K562 (cell line): ENCODE data around the gene ANKRD1. TPM values are rescaled to one million over a fixed set of nuclear protein-coding genes. Genes with fewer than 3 reads are reported as not detected.
A peak's percentile ranks its signal among the peaks of the same experiment; 100 is the strongest.

ENCODE experiments used
- CTCF ChIP-seq, 3 experiments: IDR thresholded peaks in 2 of 3; conservative IDR thresholded peaks in 1 of 3; 2 replicates each; pipeline ENCODE4 v1.5.1; 2011 to 2012; ENCODE audit warnings: low read length in 3 of 3, mild to moderate bottlenecking in 3 of 3, control low read depth in 2 of 3, improper control_type of control experiment in 1 of 3, inconsistent platforms in 1 of 3, low read depth in 1 of 3, mixed read lengths in 1 of 3, moderate library complexity in 1 of 3; ENCODE audit not compliant: insufficient read depth in 2 of 3
- FOXP4 ChIP-seq: sonication (generic); formaldehyde crosslinking; IDR thresholded peaks from 2 replicates; pipeline ENCODE4 v1.8.0; 2022; ENCODE audit warnings: mild to moderate bottlenecking, missing genetic modification reagents, borderline replicate concordance
- MAFF ChIP-seq: IDR thresholded peaks from 2 replicates; pipeline ENCODE4 v1.6.1; 2012; ENCODE audit warnings: low read length, improper control_type of control experiment
- RAD21 ChIP-seq, 2 experiments: fragments of 250-450 bp in 1 of 2; fragments of 450-650 bp in 1 of 2; sonication (Bioruptor Pico) in 1 of 2; formaldehyde crosslinking in 1 of 2; IDR thresholded peaks in 1 of 2; conservative IDR thresholded peaks in 1 of 2; 2 replicates each; pipeline versions ENCODE4 v1.4.0 to v1.8.0; 2020 to 2022; ENCODE audit warnings: mild to moderate bottlenecking in 2 of 2, moderate library complexity in 1 of 2
- SP2 ChIP-seq: IDR thresholded peaks from 2 replicates; pipeline ENCODE4 v1.6.1; 2011; ENCODE audit warnings: mild to moderate bottlenecking, low read depth, low read length, moderate library complexity; ENCODE audit not compliant: poor library complexity, severe bottlenecking; ENCODE audit errors: extremely low read depth
- YBX1 ChIP-seq: fragments of 450-650 bp; IDR thresholded peaks from 2 replicates; pipeline ENCODE4 v1.7.1; 2016; ENCODE audit warnings: mild to moderate bottlenecking
- ZMIZ1 ChIP-seq, 2 experiments: fragments of 150-350 bp in 1 of 2; IDR thresholded peaks; 2 replicates each; pipeline ENCODE4 v1.6.1; 2012 to 2016; ENCODE audit warnings: low read depth in 2 of 2, low read length in 2 of 2, mild to moderate bottlenecking in 1 of 2, moderate library complexity in 1 of 2
- polyA plus RNA-seq, 8 experiments: library from polyadenylated mRNA; depleted of rRNA in 4 of 8; stranded (reverse) in 5 of 8; unstranded in 3 of 8; fragments of >200 nt; fragmentation: Nextera tagmentation in 2 of 8; fragmentation: Illumina TruSeq in 1 of 8; extraction: Ambion mirVana in 2 of 8; extraction: Trizol in 1 of 8; gene quantifications; 2 replicates each; pipeline versions ENCODE4 v1.2.1 to v1.2.3, GENCODE V29; 2011 to 2014; ENCODE audit warnings: inconsistent platforms in 1 of 8, missing spikeins in 1 of 8
- total RNA-seq, 7 experiments: library from RNA; depleted of rRNA in 6 of 7; stranded (reverse); fragments of >200 nt in 6 of 7; fragmentation: Illumina TruSeq in 2 of 7; extraction: Trizol in 2 of 7; gene quantifications; 2 replicates each; pipeline versions ENCODE4 v1.2.1 to v1.2.3, GENCODE V29; 2011 to 2021; ENCODE audit warnings: low replicate concordance in 1 of 7

The ANKRD1 gene
- total and polyA plus RNA-seq, 9 of the 15 experiments (the other 6 are each of a cell fraction or from before 2014, with no cell fraction given), result not detected

GRCh38 chr10:90911133-90912051 lies 9.5 kb downstream of the ANKRD1 start (continued):
- peak; percentile 56 to 71 (median 58) for TF ChIP-seq CTCF (IDR thresholded peaks at IDR 0.05 in 2 of 3, conservative IDR thresholded peaks at IDR 0.05 in 1 of 3; ENCODE audit: insufficient read depth in 2 of 3, low read depth in 1 of 3, low read length in 3 of 3)
- no peak for TF ChIP-seq MAFF
- no peak for TF ChIP-seq YBX1
- no peak for TF ChIP-seq ZMIZ1 (IDR thresholded peaks at IDR 0.05; ENCODE audit: low read depth in 2 of 2, low read length in 2 of 2)
- no peak for TF ChIP-seq FOXP4 (CRISPR knock-in tag)
- TF ChIP-seq SP2, result no peak
- TF ChIP-seq RAD21 (CRISPR knock-in tag; conservative IDR thresholded peaks at IDR 0.05 in 1 of 2, IDR thresholded peaks at IDR 0.05 in 1 of 2), result peak; percentile 65 to 71
